Stimulated activated CD4-positive, alpha-beta T cell treated with anti-CD3 and anti-CD28 coated beads, Interleukin-4, amount 100 ng/mL, for 1 hour (primary cell): ENCODE results near the gene EEF2.
"Not testable (repeated sequence)": the region's sequence is repeated elsewhere in the genome, so short reads cannot be mapped to it uniquely, and the experiment has no call there.

Source experiments
- DNase-seq: peaks from one replicate; pipeline ENCODE4 v3.0.0-alpha.2; 2020

EEF2 gene

GRCh38 chr19:4014541-4015491 lies 29.6 kb upstream of the EEF2 start:
- DNase-seq = peak; percentile 52

- no peak for DNase-seq
Measured at GRCh38 chr19:4013886-4014540, 28.8 kb upstream of the EEF2 start.

- no peak for DNase-seq
Measured at GRCh38 chr19:4012975-4013634, 27.8 kb upstream of the EEF2 start.

GRCh38 chr19:4012092-4012974 lies 27.1 kb upstream of the EEF2 start:
- no peak for DNase-seq

- not testable (repeated sequence) for DNase-seq
Measured at GRCh38 chr19:4011430-4011829, 26.2 kb upstream of the EEF2 start.

GRCh38 chr19:4010808-4011110 lies 25.5 kb upstream of the EEF2 start:
- DNase-seq = no peak

- DNase-seq = no peak
Measured at GRCh38 chr19:4009990-4010807, 24.9 kb upstream of the EEF2 start.

- DNase-seq = peak; percentile 35
Measured at GRCh38 chr19:4007836-4008539, 22.7 kb upstream of the EEF2 start.

- DNase-seq = peak; percentile 93
Measured at GRCh38 chr19:4007021-4007835, 22.0 kb upstream of the EEF2 start, which contains the start of gene PIAS4. PIAS4 (plus strand) TSS chr19:4007736; CDS start chr19:4007761, 25 bp downstream.

GRCh38 chr19:4005436-4005835 lies 20.2 kb upstream of the EEF2 start:
- DNase-seq = not testable (repeated sequence)

GRCh38 chr19:4000798-4001197 lies 15.5 kb upstream of the EEF2 start:
- not testable (repeated sequence) for DNase-seq

- not testable (repeated sequence) for DNase-seq
Measured at GRCh38 chr19:3998667-3999412, 13.6 kb upstream of the EEF2 start.

GRCh38 chr19:3995607-3996006 lies 10.3 kb upstream of the EEF2 start:
- DNase-seq = no peak

- DNase-seq = no peak
Measured at GRCh38 chr19:3990815-3991117, 5.5 kb upstream of the EEF2 start.

GRCh38 chr19:3987619-3988371 lies 2.5 kb upstream of the EEF2 start:
- peak; percentile 90 for DNase-seq

GRCh38 chr19:3986260-3987041 lies 1.2 kb upstream of the EEF2 start:
- peak; percentile 52 for DNase-seq

- DNase-seq = no peak
Measured at GRCh38 chr19:3985643-3986259, 488 bp upstream of the EEF2 start.

GRCh38 chr19:3984584-3984907 lies 717 bp downstream of the EEF2 start:
- DNase-seq = no peak
